Measurements from ENCODE around the gene HOXA5. TPM values are rescaled to one million over a fixed set of nuclear protein-coding genes. Genes with fewer than 3 reads are reported as not detected.

HOXA5 gene
- total RNA-seq, 1 experiment from 2014 or later: 7.5 TPM

GRCh38 chr7:27165089-27165995, 21.9 kb upstream of the HOXA5 start, which contains the start of gene HOXA9:
Gene HOXA9 (minus strand): TSS chr7:27165537. CDS start chr7:27165457, 80 bp downstream.
- Histone ChIP-seq H3K36me3 (ENCODE audit: low read depth, low read length) (peaks cover 23% of the 10 kb centered on the region), H3K9ac (ENCODE audit: low read length) (peak within 1 kb of the TSS; percentile 90), H3K4me2 (ENCODE audit: low read length) (peak within 1 kb of the TSS; percentile 93), H3K27ac (ENCODE audit: low read length) (peak within 1 kb of the TSS; percentile 97), H3K4me3 (ENCODE audit: low read length) (peak within 1 kb of the TSS; percentile 84), H2AFZ (ENCODE audit: low read length) (peak within 1 kb of the TSS; percentile 65), H3K79me2 (ENCODE audit: low read length) (peaks cover 89% of the 10 kb centered on the region), H3K9me3 (ENCODE audit: low read length) (no peaks in the 10 kb centered on the region), H3F3A (ENCODE audit: low read length, unreplicated experiment) (peaks cover 5% of the 10 kb centered on the region), H3K4me1 (ENCODE audit: insufficient read depth, low read length) (peaks cover 12% of the 10 kb centered on the region), H4K20me1 (ENCODE audit: low read length) (peaks cover 20% of the 10 kb centered on the region), H3K9me2 (replicated peaks; ENCODE audit: low read length) (no peaks in the 10 kb centered on the region), H3K27me3 (ENCODE audit: low read length) (no peaks in the 10 kb centered on the region)
- ChIA-PET CTCF (no interaction called here), POLR2A (ENCODE audit: unreplicated experiment) (interaction anchor here (0.6 to 1.2 kb wide), 8 partner anchors 10 to 756 kb away, joined by 3 to 5 read pairs (median 3); no protein-coding TSS in a partner anchor)
- intact Hi-C loops (cut with micrococcal nuclease): loop anchor here (1.0 to 5.0 kb wide), 5 partner anchors 10 to 1008 kb away; partner anchors contain the start of genes CBX3, HNRNPA2B1 and HOXA13
- BruUV-seq (replicated peaks): no TSS peak
- TF ChIP-seq EZH2phosphoT487 (IDR thresholded peaks at IDR 0.05; ENCODE audit: borderline replicate concordance, low read length): peak; percentile 38; the same call in 1 of the 2 replicates
- no peak for TF ChIP-seq CTCF (conservative IDR thresholded peaks at IDR 0.05; ENCODE audit: low read depth, low read length)
- no peak for TF ChIP-seq EZH2 (IDR thresholded peaks at IDR 0.05; ENCODE audit: low read length, unreplicated experiment)
- peak; percentile 4 for ATAC-seq
- peak; percentile 94 for DNase-seq

- no peak overlapping the region for H2AFZ ChIP-seq (ENCODE audit: low read length)
- peaks cover 5% of the 10 kb centered on the region for H3F3A ChIP-seq (ENCODE audit: low read length, unreplicated experiment)
- BruUV-seq (replicated peaks): no TSS peak
- ChIA-PET CTCF (no interaction called here), POLR2A (ENCODE audit: unreplicated experiment) (no interaction called here)
- peaks cover 20% of the 10 kb centered on the region for H3K4me1 ChIP-seq (ENCODE audit: insufficient read depth, low read length)
- H3K9me2 ChIP-seq (replicated peaks; ENCODE audit: low read length): no peaks in the 10 kb centered on the region
- no peaks in the 10 kb centered on the region for H3K9me3 ChIP-seq (ENCODE audit: low read length)
- peak overlapping the region; percentile 84 for H3K4me3 ChIP-seq (ENCODE audit: low read length)
- H3K36me3 ChIP-seq (ENCODE audit: low read depth, low read length): peaks cover 23% of the 10 kb centered on the region
- DNase-seq (peak; percentile 39), ATAC-seq (no peak)
- H3K27me3 ChIP-seq (ENCODE audit: low read length): no peaks in the 10 kb centered on the region
- H3K4me2 ChIP-seq (ENCODE audit: low read length): peak overlapping the region; percentile 93
- H4K20me1 ChIP-seq (ENCODE audit: low read length): peaks cover 20% of the 10 kb centered on the region
- TF ChIP-seq EZH2phosphoT487 (IDR thresholded peaks at IDR 0.05; ENCODE audit: borderline replicate concordance, low read length) (no peak), CTCF (conservative IDR thresholded peaks at IDR 0.05; ENCODE audit: low read depth, low read length) (peak; percentile 46), EZH2 (IDR thresholded peaks at IDR 0.05; ENCODE audit: low read length, unreplicated experiment) (no peak)
- peak overlapping the region; percentile 97 for H3K27ac ChIP-seq (ENCODE audit: low read length)
- peak overlapping the region; percentile 90 for H3K9ac ChIP-seq (ENCODE audit: low read length)
- intact Hi-C loops (cut with micrococcal nuclease): loop anchor here (1.0 to 5.0 kb wide), 9 partner anchors 11 to 1272 kb away; partner anchors contain the start of genes CBX3, HNRNPA2B1 and HOXA13
- H3K79me2 ChIP-seq (ENCODE audit: low read length): peaks cover 83% of the 10 kb centered on the region
These were observed 21.0 kb upstream of the HOXA5 start for GRCh38 chr7:27164367-27165088.

Data from PC-3 (cell line).